NOMO-1 (cell line): ENCODE results near the gene BRINP1.

ENCODE experiments used
- DNase-seq, 2 experiments: peaks; one replicate each; lab custom pipeline; 2025; ENCODE audit not compliant: unreplicated experiment in 2 of 2; lab: John Stamatoyannopoulos, UW

BRINP1 gene

DNA sequence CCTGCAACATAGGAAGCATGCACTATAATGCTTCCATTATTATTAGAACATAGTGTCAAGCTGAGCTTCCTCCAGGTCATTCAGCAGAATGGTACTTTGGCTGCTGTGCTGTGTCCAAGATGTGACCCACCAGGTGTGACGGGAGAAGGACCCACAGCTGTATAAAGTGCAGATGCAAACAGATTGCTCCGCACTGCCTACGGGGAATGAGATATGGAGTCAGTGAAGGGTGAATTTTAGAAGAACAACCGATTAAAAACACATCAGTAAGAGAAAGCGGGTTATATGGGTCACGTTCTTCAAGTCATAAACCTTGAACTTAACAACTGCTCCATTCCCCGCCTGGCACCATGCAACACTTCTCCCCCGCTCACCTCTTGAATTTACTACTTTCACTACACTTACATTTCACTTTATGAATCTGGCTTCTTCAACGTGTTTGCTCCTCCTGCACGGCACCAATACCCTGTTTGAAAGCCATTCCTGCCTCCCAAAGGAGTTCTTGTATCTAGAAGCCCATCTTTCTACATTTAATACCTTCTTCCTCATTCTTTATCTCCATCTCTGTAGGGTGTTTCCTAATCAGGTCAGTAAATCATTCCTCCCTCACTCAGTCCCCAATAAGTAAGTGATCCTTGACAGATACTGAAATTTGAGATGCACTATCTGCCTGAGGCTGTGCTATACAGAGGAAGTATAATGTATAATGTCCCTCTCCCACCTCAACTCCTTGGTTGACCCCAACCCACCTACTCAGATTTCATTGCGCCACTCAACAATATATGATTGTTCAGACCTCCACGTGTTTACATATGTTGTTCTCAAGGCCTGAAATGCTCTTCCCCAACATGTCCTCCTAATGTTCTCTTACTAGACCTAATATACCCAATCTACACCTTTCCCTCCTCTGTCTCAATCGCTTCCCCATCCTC is 25.9 kb downstream of the BRINP1 start:
- DNase-seq, result no peak

GRCh38 chr9:119339056-119339455 is 30.2 kb downstream of the BRINP1 start:
- DNase-seq, result no peak

DNA sequence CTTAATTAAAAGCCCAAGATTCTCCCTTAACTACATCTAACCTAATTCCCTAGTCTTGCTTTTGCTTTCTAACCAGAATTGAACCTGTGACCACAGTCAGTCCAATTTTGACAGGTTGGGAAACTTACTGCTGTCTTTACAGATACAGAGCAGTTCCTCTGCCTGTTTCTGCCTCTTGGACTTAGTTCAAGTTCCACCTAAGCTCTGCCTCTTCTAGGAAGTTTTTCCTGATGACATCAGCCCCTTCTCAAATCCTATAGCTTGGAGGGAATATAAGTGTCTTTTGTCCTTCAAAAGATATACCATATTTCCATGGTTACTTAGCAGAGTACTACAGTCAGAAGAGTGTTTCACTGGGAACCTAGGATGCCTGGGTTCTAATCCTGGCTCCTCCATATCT is 31.7 kb downstream of the BRINP1 start:
- no peak for DNase-seq

DNA sequence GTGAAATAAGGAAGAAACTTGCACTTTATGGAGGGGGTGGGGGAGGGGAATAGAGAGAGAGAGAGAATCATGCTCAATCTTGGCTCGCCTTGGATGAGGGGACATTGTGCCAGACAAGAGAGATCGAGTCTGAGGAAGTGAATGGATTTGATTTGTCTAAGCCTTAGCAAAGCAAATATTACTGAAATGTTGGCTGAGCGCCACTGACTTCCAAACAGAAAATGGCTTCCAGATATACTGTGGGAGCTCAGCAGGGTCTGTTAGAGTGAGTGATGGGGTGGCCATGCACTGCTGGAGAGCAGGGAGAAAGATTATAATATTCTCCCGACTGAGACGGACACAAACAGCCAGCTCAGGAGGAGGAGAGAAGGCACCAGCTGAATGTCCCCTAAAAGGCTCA is 34.5 kb downstream of the BRINP1 start:
- no peak for DNase-seq

GRCh38 chr9:119333507-119334229 is 35.6 kb downstream of the BRINP1 start:
- DNase-seq, result no peak

DNA sequence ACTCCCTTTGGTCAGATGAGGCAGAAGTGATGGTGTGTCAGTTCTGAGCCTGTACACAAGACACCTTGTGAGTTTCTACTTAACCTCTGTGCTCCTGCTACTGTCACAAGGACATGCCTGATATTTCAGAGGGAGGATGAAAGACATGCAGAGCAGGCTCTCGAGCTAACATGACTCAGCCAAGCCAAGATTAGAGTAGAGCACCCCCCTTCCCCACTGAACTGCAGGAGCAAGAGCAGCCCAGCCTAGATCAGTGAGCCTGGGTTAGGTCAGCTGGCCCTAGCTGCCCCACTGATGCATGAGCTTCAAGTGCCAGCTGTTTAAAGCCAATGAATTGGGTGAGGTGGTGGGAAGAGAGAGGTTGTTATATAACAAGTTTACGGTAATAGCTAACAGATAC is 36.7 kb downstream of the BRINP1 start:
- no peak for DNase-seq

DNA sequence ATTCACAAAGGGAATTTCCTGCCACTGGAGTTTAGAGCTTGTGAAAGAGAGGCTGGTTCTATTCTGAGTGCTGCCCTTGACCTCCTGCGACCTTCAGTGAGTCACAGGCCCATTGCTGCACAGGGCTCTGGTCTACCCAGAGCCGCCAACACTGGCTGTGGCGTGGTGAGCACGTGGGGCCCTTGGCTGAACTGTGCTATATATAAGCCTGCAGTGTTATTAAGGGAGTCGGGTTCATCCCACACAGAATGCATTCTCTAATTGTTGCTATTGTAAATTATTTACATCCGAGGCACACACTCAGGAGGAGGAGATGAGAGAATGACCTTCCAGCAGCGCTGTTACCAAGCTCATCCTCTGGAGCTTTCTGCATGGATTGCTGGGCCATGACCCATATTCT is 47.1 kb downstream of the BRINP1 start:
- DNase-seq, result no peak

- DNase-seq, result no peak
These were observed 50.9 kb downstream of the BRINP1 start for GRCh38 chr9:119318371-119318770.

DNA sequence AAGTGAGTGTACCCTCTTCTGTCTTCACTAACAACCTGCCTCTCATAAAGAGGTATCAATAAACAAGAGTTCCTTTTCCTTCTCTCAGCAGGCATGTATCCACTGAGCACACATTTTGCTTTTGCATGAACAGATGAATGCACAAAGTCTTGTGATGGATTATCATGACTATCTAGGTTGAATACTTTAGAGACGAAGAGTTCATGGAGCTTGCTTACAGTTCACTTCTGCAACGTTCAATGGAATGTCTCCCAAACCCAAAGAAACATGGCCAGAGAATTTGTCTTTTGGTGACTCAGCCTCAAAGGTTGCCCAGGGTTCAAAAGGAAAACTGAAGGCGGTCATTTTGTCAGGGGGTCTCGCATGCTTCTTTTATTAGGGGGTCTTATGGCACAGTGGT is 55.4 kb downstream of the BRINP1 start:
- no peak for DNase-seq

GRCh38 chr9:119310741-119311140 is 58.5 kb downstream of the BRINP1 start:
- DNase-seq, result no peak

DNA sequence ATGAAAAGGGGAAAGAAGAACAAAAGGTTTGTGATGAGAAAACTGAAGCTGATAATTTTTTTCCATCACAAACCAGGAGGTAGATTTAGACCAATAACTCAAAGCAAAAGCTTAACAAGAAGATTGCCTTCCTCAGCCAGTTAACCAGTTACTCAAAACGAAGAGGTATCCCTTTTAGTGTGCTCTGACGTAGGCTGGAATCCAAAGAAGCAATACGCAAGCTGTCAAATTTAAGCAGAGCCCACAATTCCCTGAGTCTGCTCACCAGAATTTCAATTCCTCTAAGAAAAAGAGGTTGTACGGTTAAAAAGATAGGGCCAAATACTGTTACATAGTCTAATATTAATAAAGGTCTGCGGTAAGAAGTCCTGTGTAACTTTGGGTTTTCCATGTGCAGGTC is 61.8 kb downstream of the BRINP1 start:
- no peak for DNase-seq

- no peak for DNase-seq
These were observed 64.7 kb downstream of the BRINP1 start for GRCh38 chr9:119304555-119304954.

- no peak for DNase-seq
These were observed 66.1 kb downstream of the BRINP1 start for GRCh38 chr9:119302988-119303698.

GRCh38 chr9:119298076-119298853 is 71.0 kb downstream of the BRINP1 start:
- DNase-seq, result peak; percentile 3 to 5

GRCh38 chr9:119291554-119291953 is 77.7 kb downstream of the BRINP1 start:
- no peak for DNase-seq

DNA sequence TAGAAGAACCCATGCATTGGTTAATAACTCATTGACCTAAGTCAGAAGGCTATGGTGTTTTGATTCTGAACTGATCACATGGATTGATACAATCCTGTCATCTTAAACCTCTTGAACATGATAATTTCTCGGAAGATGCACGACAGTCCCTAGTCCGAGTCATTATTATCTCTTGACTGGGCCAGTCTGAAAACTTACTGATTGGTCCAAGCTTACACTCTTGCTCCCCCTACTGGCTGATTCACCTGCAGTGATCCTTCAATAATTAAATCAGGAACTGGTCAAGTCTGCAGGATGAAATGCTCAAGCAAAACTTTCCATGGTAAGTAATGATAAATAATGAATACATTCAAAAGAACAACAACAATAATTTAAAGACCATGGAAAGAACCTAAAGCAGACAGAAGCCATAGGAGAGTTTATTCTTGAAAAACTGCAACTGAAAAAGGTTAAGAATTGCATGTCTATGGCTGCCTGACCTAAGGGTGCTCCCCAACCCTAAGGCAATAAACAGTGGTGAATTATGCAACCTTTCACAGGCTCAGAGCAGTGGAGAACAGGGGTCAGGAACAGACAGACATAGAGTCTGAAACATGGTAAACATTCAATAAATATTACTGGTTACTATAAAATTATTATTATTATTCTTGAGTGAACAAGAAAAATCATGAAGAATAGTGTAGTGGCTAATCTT is 79.3 kb downstream of the BRINP1 start:
- peak; percentile 4 to 51 for DNase-seq

GRCh38 chr9:119284587-119285337 is 84.5 kb downstream of the BRINP1 start:
- DNase-seq, result no peak

GRCh38 chr9:119284118-119284517 is 85.1 kb downstream of the BRINP1 start:
- no peak for DNase-seq

DNA sequence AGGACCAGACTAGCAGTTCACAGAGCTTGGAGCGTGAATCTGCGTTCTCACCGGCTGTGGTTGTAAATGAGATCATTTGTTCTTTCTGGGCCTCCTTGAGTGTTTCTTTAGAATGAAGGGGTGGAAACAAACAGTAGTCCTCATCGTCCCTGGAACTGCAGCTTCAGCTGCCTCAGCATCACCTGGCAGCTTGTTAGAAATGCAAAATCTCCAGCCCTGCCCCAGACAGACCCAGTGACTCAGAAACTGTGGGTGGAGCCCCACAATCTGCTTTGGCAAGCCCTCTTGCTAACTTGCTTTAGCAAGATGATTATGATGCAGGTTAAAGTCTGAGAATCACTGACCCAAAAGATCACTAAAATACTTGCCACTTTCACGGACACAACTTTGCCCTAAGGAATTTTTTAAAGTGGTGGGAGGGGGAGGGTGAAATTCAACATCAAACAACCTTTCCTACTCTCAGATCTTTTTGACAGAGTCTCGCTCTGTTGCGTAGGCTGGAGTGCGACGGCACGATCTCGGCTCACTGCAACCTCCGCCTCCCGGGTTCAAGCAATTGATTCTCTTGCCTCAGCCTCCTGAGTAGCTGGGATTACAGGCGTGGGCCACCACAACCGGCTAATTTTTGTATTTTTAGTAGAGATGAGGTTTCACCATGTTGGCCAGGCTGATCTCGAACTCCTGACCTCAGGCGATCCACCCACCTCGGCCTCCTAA is 86.0 kb downstream of the BRINP1 start:
- DNase-seq, result no peak
